H1 (cell line): ENCODE data around the gene TMCC1. TPM values are rescaled to one million over a fixed set of nuclear protein-coding genes. Genes with fewer than 3 reads are reported as not detected.

Experiments used
- CTCF ChIA-PET: fragments of 300-600 bp; sonication (Branson Sonifier 250); formaldehyde crosslinking; loops from one replicate; lab custom pipeline; 2021; ENCODE audit not compliant: partially characterized antibody; lab: Charles Lee
- POLR2A ChIA-PET: fragments of 300-600 bp; sonication (Branson Sonifier 250); formaldehyde crosslinking; loops from one replicate; lab custom pipeline; 2021; ENCODE audit warnings: inconsistent platforms; ENCODE audit not compliant: partially characterized antibody; lab: Charles Lee
- DNase-seq, 2 experiments: peaks; one replicate each; pipeline versions ENCODE4 v3.0.0 to v3.0.0-alpha.2; 2010 to 2022; ENCODE audit warnings: low spot score in 2 of 2, low read depth in 1 of 2, mixed read lengths in 1 of 2
- FAIRE-seq: peaks from 2 replicates; lab custom pipeline; 2011; peaks lifted over from hg19 to GRCh38; lab: Jason Lieb, UNC
- H2AFZ ChIP-seq: 2 replicates; pipeline ENCODE4 v1.8.1; 2012; ENCODE audit warnings: low read length, inconsistent platforms
- H2AK5ac ChIP-seq: 2 replicates; pipeline ENCODE4 v1.6.1; 2013; ENCODE audit warnings: low read depth, low read length
- H2BK120ac ChIP-seq: replicated peaks from 2 replicates; pipeline ENCODE3; 2013; ENCODE audit warnings: low read depth, low read length, inconsistent platforms
- H2BK12ac ChIP-seq: 2 replicates; pipeline ENCODE4 v1.6.1; 2013; ENCODE audit warnings: low read depth, low read length
- H2BK15ac ChIP-seq: 2 replicates; pipeline ENCODE4 v1.6.1; 2013; ENCODE audit warnings: low read length
- H2BK20ac ChIP-seq: 2 replicates; pipeline ENCODE4 v1.6.1; 2013; ENCODE audit warnings: low read length
- H2BK5ac ChIP-seq: 2 replicates; pipeline ENCODE4 v1.6.1; 2013; ENCODE audit warnings: low read depth, low read length
- H3K14ac ChIP-seq: 2 replicates; pipeline ENCODE4 v1.6.1; 2013; ENCODE audit warnings: inconsistent platforms; ENCODE audit not compliant: insufficient read length
- H3K18ac ChIP-seq: 2 replicates; pipeline ENCODE4 v1.6.1; 2013; ENCODE audit warnings: low read length; ENCODE audit errors: extremely low read depth
- H3K23ac ChIP-seq: 2 replicates; pipeline ENCODE4 v1.6.1; 2013; ENCODE audit warnings: inconsistent platforms; ENCODE audit not compliant: insufficient read length
- H3K23me2 ChIP-seq: 2 replicates; pipeline ENCODE4 v1.6.1; 2013; ENCODE audit warnings: low read depth, low read length
- H3K27ac ChIP-seq: 2 replicates; pipeline ENCODE4 v1.6.1; 2011; ENCODE audit warnings: low read depth, low read length, inconsistent platforms
- H3K27me3 ChIP-seq, 4 experiments: replicated peaks in 1 of 4; 1 replicate in 1 of 4; 2 replicates in 3 of 4; pipeline versions ENCODE4 v1.6.1 to v1.8.1; 2011 to 2013; ENCODE audit warnings: low read length in 3 of 4, mild to moderate bottlenecking in 3 of 4, inconsistent platforms in 2 of 4, mixed read lengths in 2 of 4, moderate library complexity in 1 of 4; ENCODE audit not compliant: control insufficient read depth in 3 of 4, insufficient read depth in 3 of 4; ENCODE audit errors: extremely low read depth in 1 of 4
- H3K36me3 ChIP-seq, 4 experiments: 2 replicates each; pipeline versions ENCODE4 v1.6.1 to v1.8.1; 2011 to 2013; ENCODE audit warnings: mild to moderate bottlenecking in 4 of 4, low read length in 3 of 4, moderate library complexity in 2 of 4, control low read depth in 1 of 4, inconsistent platforms in 1 of 4; ENCODE audit not compliant: insufficient read depth in 4 of 4, control insufficient read depth in 2 of 4
- H3K4ac ChIP-seq: replicated peaks from 2 replicates; pipeline ENCODE3; 2013; ENCODE audit warnings: low read length, low read depth, mixed read lengths, inconsistent platforms; ENCODE audit not compliant: insufficient read length
- H3K4me1 ChIP-seq, 4 experiments: replicated peaks in 1 of 4; 1 replicate in 1 of 4; 2 replicates in 3 of 4; pipeline versions ENCODE4 v1.6.1 to v1.8.1; 2011 to 2013; ENCODE audit warnings: low read length in 3 of 4, inconsistent platforms in 2 of 4, mixed read lengths in 1 of 4; ENCODE audit not compliant: insufficient read depth in 4 of 4, control insufficient read depth in 3 of 4
- H3K4me2 ChIP-seq, 2 experiments: 2 replicates each; pipeline versions ENCODE4 v1.6.1 to v1.8.1; 2011 to 2013; ENCODE audit warnings: low read depth in 2 of 2, low read length in 2 of 2, control low read depth in 1 of 2, inconsistent platforms in 1 of 2, mild to moderate bottlenecking in 1 of 2; ENCODE audit not compliant: insufficient read depth in 1 of 2
- H3K4me3 ChIP-seq, 4 experiments: fragments of 200-600, 300-600 bp in 1 of 4; sonication (generic), shearing (Covaris generic), sonication (Bioruptor Twin) in 1 of 4; 2 replicates each; pipeline versions ENCODE4 v1.5.1 to v1.8.1; 2011 to 2016; ENCODE audit warnings: low read length in 4 of 4, low read depth in 3 of 4, control low read depth in 2 of 4, inconsistent platforms in 2 of 4, mild to moderate bottlenecking in 2 of 4, mixed read lengths in 1 of 4, moderate library complexity in 1 of 4; ENCODE audit not compliant: insufficient read depth in 2 of 4; ENCODE audit errors: extremely low read depth in 1 of 4
- H3K56ac ChIP-seq: replicated peaks from 2 replicates; pipeline ENCODE3; 2013; ENCODE audit warnings: low read depth, mild to moderate bottlenecking, mixed read lengths, low read length, inconsistent platforms; ENCODE audit not compliant: insufficient read length
- H3K79me1 ChIP-seq: 2 replicates; pipeline ENCODE4 v1.6.1; 2013; ENCODE audit warnings: low read depth, low read length, control low read depth
- H3K79me2 ChIP-seq, 2 experiments: 2 replicates each; pipeline versions ENCODE4 v1.6.1 to v1.8.1; 2012 to 2013; ENCODE audit warnings: low read length in 2 of 2, mild to moderate bottlenecking in 2 of 2, inconsistent platforms in 1 of 2; ENCODE audit not compliant: insufficient read depth in 2 of 2, control insufficient read depth in 1 of 2
- H3K9ac ChIP-seq, 4 experiments: replicated peaks in 1 of 4; 1 replicate in 1 of 4; 2 replicates in 3 of 4; pipeline versions ENCODE4 v1.6.1 to v1.8.1; 2011 to 2013; ENCODE audit warnings: low read depth in 3 of 4, low read length in 3 of 4, control low read depth in 2 of 4, mild to moderate bottlenecking in 2 of 4, moderate library complexity in 2 of 4, inconsistent platforms in 1 of 4; ENCODE audit errors: extremely low read depth in 1 of 4
- H3K9me3 ChIP-seq, 2 experiments: 2 replicates each; pipeline versions ENCODE4 v1.6.1 to v1.8.1; 2012 to 2013; ENCODE audit warnings: mild to moderate bottlenecking in 2 of 2, moderate library complexity in 2 of 2, control low read depth in 1 of 2, inconsistent platforms in 1 of 2, low read depth in 1 of 2, low read length in 1 of 2, mixed read lengths in 1 of 2; ENCODE audit not compliant: insufficient read depth in 2 of 2
- H4K20me1 ChIP-seq, 2 experiments: replicated peaks in 1 of 2; 2 replicates each; pipeline versions ENCODE3 to v1.8.1; 2011 to 2013; ENCODE audit warnings: inconsistent platforms in 2 of 2, low read length in 2 of 2, mild to moderate bottlenecking in 1 of 2; ENCODE audit not compliant: insufficient read depth in 2 of 2, control insufficient read depth in 1 of 2
- H4K5ac ChIP-seq: 2 replicates; pipeline ENCODE4 v1.6.1; 2013; ENCODE audit warnings: low read length, low read depth, mixed read lengths, inconsistent platforms; ENCODE audit not compliant: insufficient read length
- H4K8ac ChIP-seq: 2 replicates; pipeline ENCODE4 v1.8.0; 2013; ENCODE audit warnings: mild to moderate bottlenecking, moderate library complexity, low read length, inconsistent platforms; ENCODE audit not compliant: insufficient read depth; ENCODE audit errors: extremely low read depth
- H4K91ac ChIP-seq: replicated peaks from 2 replicates; pipeline ENCODE3; 2013; ENCODE audit warnings: low read length, mixed read lengths, inconsistent platforms; ENCODE audit not compliant: insufficient read length
- MAFK ChIP-seq: IDR thresholded peaks from 2 replicates; pipeline ENCODE4 v1.6.1; 2012; ENCODE audit warnings: low read depth, mild to moderate bottlenecking, improper control_type of control experiment, low read length
- SP1 ChIP-seq: IDR thresholded peaks from 2 replicates; pipeline ENCODE4 v1.6.1; 2011; ENCODE audit warnings: low read depth, low read length
- TBP ChIP-seq: IDR thresholded peaks from 2 replicates; pipeline ENCODE4 v1.6.1; 2011; ENCODE audit warnings: low read depth, low read length, improper control_type of control experiment
- WGBS, 2 experiments: shearing (Covaris generic) in 1 of 2; methylation state at CpG; one replicate each; pipeline versions ENCODE4 v1.1.6 to v1.1.7; 2013 to 2015; ENCODE audit warnings: low lambda C conversion rate in 2 of 2, mixed read lengths in 2 of 2, inconsistent platforms in 1 of 2, low coverage in 1 of 2, missing lambda C conversion rate in 1 of 2; ENCODE audit not compliant: insufficient replicate concordance in 2 of 2, insufficient coverage in 1 of 2, insufficient read length in 1 of 2; ENCODE audit errors: extremely low coverage in 1 of 2, missing lambda C conversion rate in 1 of 2; 5-methylcytosine and 5-hydroxymethylcytosine counted together
- polyA plus RNA-seq, 7 experiments: library from polyadenylated mRNA; depleted of rRNA in 3 of 7; stranded (reverse) in 5 of 7; unstranded in 2 of 7; fragments of >200 nt in 5 of 7; fragments of 200-250 nt in 2 of 7; gene quantifications; 1 replicate in 5 of 7; 2 replicates in 1 of 7; 4 replicates in 1 of 7; pipeline versions ENCODE4 v1.2.1 to v1.2.3, GENCODE V29; 2011 to 2013; ENCODE audit warnings: missing spikeins in 2 of 7, mixed read lengths in 2 of 7
- total RNA-seq: library from RNA; stranded (reverse); fragmentation: NEBNext Ultra II Directional; extraction: Animal tissue kit (Norgen Biotek cat#: 25700); gene quantifications from 2 replicates; pipeline ENCODE4 v1.2.1, GENCODE V29; 2021

Gene TMCC1
- total and polyA plus RNA-seq, 2 of the 8 experiments (the other 6 are each of a cell fraction or from before 2014, with no cell fraction given), result 10.4 to 27.1 TPM

- H3K4me1 ChIP-seq, result peaks cover 4 to 21% (median 6%) of the 10 kb centered on the region in 4 experiments
- H3K27ac ChIP-seq, result no peak overlapping the region
- peak overlapping the region; percentile 54; the same call in 1 of the 2 replicates for H3K18ac ChIP-seq
- H4K91ac ChIP-seq, result peak overlapping the region; percentile 58
- no peak overlapping the region for H3K14ac ChIP-seq
- H2AK5ac ChIP-seq, result no peak overlapping the region; the same call in 1 of the 2 replicates
- H2BK120ac ChIP-seq, result peak overlapping the region; percentile 48
- H3K56ac ChIP-seq, result no peak overlapping the region
- H2AFZ ChIP-seq, result no peak overlapping the region
- H3K4ac ChIP-seq, result no peak overlapping the region
- no peaks in the 10 kb centered on the region for H3K36me3 ChIP-seq
- H3K9me3 ChIP-seq, result no peaks in the 10 kb centered on the region
- no peaks in the 10 kb centered on the region for H3K27me3 ChIP-seq
- no peak overlapping the region for H3K23ac ChIP-seq
- FAIRE-seq, result no peak
- DNase-seq, result peak in 1 of 2 experiments; percentile 39
- H3K9ac ChIP-seq, result no peak overlapping the region
- H4K8ac ChIP-seq, result no peak overlapping the region
- H3K4me2 ChIP-seq, result no peak overlapping the region
- H4K20me1 ChIP-seq, result no peaks in the 10 kb centered on the region
- no peak for TF ChIP-seq MAFK
- TF ChIP-seq TBP, result no peak
- no peak for TF ChIP-seq SP1
- H3K4me3 ChIP-seq, result no peak overlapping the region
- WGBS, 2 experiments, result 81% methylated on average over 12 of the region's 12 CpGs; no CpG with 5 or more reads in 1 of the 2 experiments
- no peaks in the 10 kb centered on the region for H3K79me1 ChIP-seq
- peak overlapping the region; percentile 61; the same call in 1 of the 2 replicates for H2BK12ac ChIP-seq
- ChIA-PET POLR2A (interaction anchor here (0.7 to 1.2 kb wide), 4 partner anchors 15 to 154 kb away, joined by 3 to 5 read pairs (median 4); no protein-coding TSS in a partner anchor), CTCF (interaction anchor here (1.0 to 1.4 kb wide), 5 partner anchors 14 to 239 kb away, joined by 3 to 5 read pairs (median 3); no protein-coding TSS in a partner anchor)
- H3K79me2 ChIP-seq, result no peaks in the 10 kb centered on the region
- peak overlapping the region; percentile 50; the same call in 1 of the 2 replicates for H2BK5ac ChIP-seq
- peak overlapping the region; percentile 13; the same call in 1 of the 2 replicates for H2BK20ac ChIP-seq
- H4K5ac ChIP-seq, result no peak overlapping the region
- peaks cover 5% of the 10 kb centered on the region for H3K23me2 ChIP-seq
- peak overlapping the region; percentile 97; the same call in 1 of the 2 replicates for H2BK15ac ChIP-seq
These were observed 271.2 kb downstream of the TMCC1 start for GRCh38 chr3:129622226-129622874.
